Heart right ventricle (tissue), 16 donors: Measurements from ENCODE around the gene NRL. TPM values are rescaled to one million over a fixed set of nuclear protein-coding genes. Genes with fewer than 3 reads are reported as not detected.

ENCODE experiments used
- ATAC-seq, 8 donors: fragments of 200-7000 bp; cut with Tn5 transposase; one replicate each; pipeline ENCODE4 v1.9.1; 2020; ENCODE audit warnings: mild to moderate bottlenecking in 8 of 8, moderate library complexity in 8 of 8, moderate number of reproducible peaks in 1 of 8
- DNase-seq, 2 donors: peaks; one replicate each; pipeline ENCODE4 v3.0.0-alpha.2; 2020
- H3K27ac ChIP-seq, 10 donors: fragments of 200-600 bp; sonication (generic) in 2 of 10; one replicate each; pipeline versions ENCODE4 v1.5.0 to v1.8.0; 2020 to 2022; ENCODE audit warnings: mild to moderate bottlenecking in 3 of 10
- H3K27me3 ChIP-seq, 7 donors: fragments of 200-600 bp; one replicate each; pipeline ENCODE4 v1.8.0; 2021 to 2022; ENCODE audit warnings: mild to moderate bottlenecking in 2 of 7
- H3K36me3 ChIP-seq, 9 donors: fragments of 200-600 bp; sonication (generic) in 1 of 9; one replicate each; pipeline versions ENCODE4 v1.5.0 to v1.8.0; 2020 to 2022; ENCODE audit warnings: mild to moderate bottlenecking in 2 of 9
- H3K4me1 ChIP-seq, 9 donors: fragments of 200-600 bp; sonication (generic) in 1 of 9; one replicate each; pipeline versions ENCODE4 v1.5.0 to v1.8.0; 2020 to 2022; ENCODE audit warnings: mild to moderate bottlenecking in 4 of 9
- H3K4me3 ChIP-seq, 10 donors: fragments of 200-600 bp; sonication (generic) in 2 of 10; one replicate each; pipeline versions ENCODE4 v1.5.0 to v1.8.0; 2020 to 2022; ENCODE audit warnings: mild to moderate bottlenecking in 7 of 10, moderate library complexity in 2 of 10
- H3K9me3 ChIP-seq, 11 donors: fragments of 200-600 bp in 10 of 11; sonication (generic) in 2 of 11; one replicate each; pipeline versions ENCODE4 v1.5.0 to v1.8.0; 2013 to 2022; ENCODE audit warnings: mild to moderate bottlenecking in 2 of 11, control low read depth in 1 of 11, moderate library complexity in 1 of 11
- CTCF ChIP-seq, 9 donors: fragments of 200-600 bp; sonication (generic) in 2 of 9; IDR thresholded peaks; one replicate each; pipeline versions ENCODE4 v1.5.0 to v1.8.0; 2021 to 2022; ENCODE audit warnings: antibody characterized with exemption in 9 of 9, mild to moderate bottlenecking in 5 of 9, moderate library complexity in 1 of 9
- WGBS, 2 donors: extraction: QIAGEN DNeasy Blood & Tissue Kit; methylation state at CpG; one replicate each; pipeline ENCODE4 v1.1.7; 2013; ENCODE audit warnings: inconsistent platforms in 1 of 2; 5-methylcytosine and 5-hydroxymethylcytosine counted together
- intact Hi-C, 10 donors: fragments of 100-400 bp; cut with DNase I; formaldehyde crosslinking; loops; one replicate each; pipeline versions ENCODE4 v1.11.1 to v1.14.2; 2022
- long read RNA-seq, 3 donors: library from polyadenylated mRNA; unstranded; transcript quantifications; one replicate each; pipeline ENCODE4 v2.0.0, GENCODE V29; 2020 to 2021
- polyA plus RNA-seq, 2 donors: library from polyadenylated mRNA; stranded (reverse); fragments of 200-250 nt; gene quantifications; one replicate each; pipeline ENCODE4 v1.2.3, GENCODE V29; 2013
- total RNA-seq, 10 donors: library from RNA; stranded (reverse); fragmentation: NEBNext Ultra II Directional in 3 of 10; extraction: Animal tissue kit (Norgen Biotek cat#: 25700) in 3 of 10; gene quantifications; one replicate each; pipeline versions ENCODE4 v1.2.1 to v1.2.4, GENCODE V29; 2021 to 2023
- donor health status: Arrhythmogenic right ventricular cardiomyopathy.
- donor health status: ischemic (EF 13 %, LVEDD 7.1; RV severe dilation, severe dysfunction).
- donor health status: healthy with polysubstance abuse.
- donor health status: DM: no; HTN: yes; CAD: no.
- donor health status: DM: no; HTN: no; CAD: no.
- donor health status: ischemic (EF 25% LVEDD 6.9; RV normal size, moderate dysfunction).
- donor health status: ischemic (EF 25% LVEDD 5.7; RV mildly dilated, moderate dysfunction).
- donor health status: healthy.
- donor health status: DM: yes; HTN: yes; CAD: no.
- donor health status: Ischemic cardiomyopathy.
- donor health status: ischemic (EF 35%, LVEDD 5.7; RV mildly dilated, moderate dysfunction).
- donor health status: nonischemic (EF 11% LVEDD 7.7; RV severe dilation, severe dysfunction).
- donor health status: DM: yes; HTN: yes; CAD: no.
- donor health status: PGD.
- donor health status: ischemic (EF 29% LVEDD 5.4; RV normal size, mild dysfunction).
- donor health status: nonischemic (EF 23%, LVEDD 6.1; RV moderate dilation, normal function).

The NRL gene
- total RNA-seq (1 to 10 TPM; 1.7 to 3.5 (median 2.2) TPM), polyA plus RNA-seq (1 to 10 TPM; 1.5 to 3.3 TPM)
- long read RNA-seq, donor 1, partial matches to known transcripts = 0 of 6 reads
- long read RNA-seq, donor 1, other reads (novel, unspliced or antisense) = 4 of 6 reads
- long read RNA-seq, donor 2, partial matches to known transcripts = 0 of 2 reads
- long read RNA-seq, donor 2, other reads (novel, unspliced or antisense) = 2 of 2 reads
- long read RNA-seq, donor 3, partial matches to known transcripts = 0 of 6 reads
- long read RNA-seq, donor 3, other reads (novel, unspliced or antisense) = 5 of 6 reads

- Histone ChIP-seq H3K27me3 (no peaks in the 10 kb centered on the region), H3K9me3 (no peaks in the 10 kb centered on the region), H3K27ac (peak within 1 kb of the TSS; percentile 90 to 99 (median 98)), H3K36me3 (peaks cover 0 to 36% (median 29%) of the 10 kb centered on the region in 9 donors), H3K4me3 (peak within 1 kb of the TSS; percentile 34 to 80 (median 69)), H3K4me1 (peaks cover 6 to 32% (median 17%) of the 10 kb centered on the region in 9 donors)
- intact Hi-C loops = loop anchor here in 4 of 10 donors (1.0 to 5.0 kb wide), 6 partner anchors 16 to 48 kb away; partner anchors contain the start of genes PSME2 (in 3 of the 4), RNF31 (in 3 of the 4), FITM1 (in 2 of the 4) and EMC9 (in 1 of the 4)
- DNase-seq (peak; percentile 98 to 99), ATAC-seq (peak; percentile 94 to 96 (median 96))
- TF ChIP-seq CTCF (IDR thresholded peaks at IDR 0.05) = peak in 2 of 9 donors; percentile 6 to 15
- WGBS, 2 donors = 0% methylated on average over 64 to 65 of the region's 65 CpGs
Measured at GRCh38 chr14:24114532-24115421, at the start of gene NRL, which contains the start of gene DCAF11. NRL (minus strand) TSS chr14:24114949; CDS start chr14:24082848, 32,101 bp downstream. DCAF11 (plus strand) TSS chr14:24114777; CDS start chr14:24115595, 818 bp downstream.

DNA sequence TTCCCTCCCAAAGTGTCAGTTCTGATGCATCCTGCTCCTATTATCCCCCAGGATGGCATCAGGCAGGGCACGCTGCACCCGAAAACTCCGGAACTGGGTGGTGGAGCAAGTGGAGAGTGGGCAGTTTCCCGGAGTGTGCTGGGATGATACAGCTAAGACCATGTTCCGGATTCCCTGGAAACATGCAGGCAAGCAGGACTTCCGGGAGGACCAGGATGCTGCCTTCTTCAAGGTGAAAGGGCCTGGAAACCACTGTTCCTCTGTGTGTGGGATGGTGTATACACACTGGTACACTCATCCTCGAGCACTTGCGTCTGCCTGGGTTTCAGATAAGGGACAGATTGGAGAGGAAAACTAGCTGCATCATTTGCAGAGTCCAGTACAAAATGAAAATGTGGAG, 47.3 kb upstream of the NRL start:
- 38 to 39% methylated on average over 8 of the region's 8 CpGs for WGBS, 2 donors
- Histone ChIP-seq H3K27me3 (no peaks in the 10 kb centered on the region), H3K27ac (peak overlapping the region; percentile 92 to 100 (median 96)), H3K9me3 (no peaks in the 10 kb centered on the region), H3K4me3 (peak overlapping the region; percentile 50 to 89 (median 66)), H3K36me3 (peaks cover 10 to 88% (median 52%) of the 10 kb centered on the region in 9 donors), H3K4me1 (peaks cover 9 to 60% (median 27%) of the 10 kb centered on the region in 9 donors)
- TF ChIP-seq CTCF (IDR thresholded peaks at IDR 0.05) = no peak
- intact Hi-C loops = loop anchor here in 1 of 10 donors (5.0 kb wide), 1 partner anchor 50 kb away; the partner anchor contains the start of genes DCAF11 and NRL
- no peak for DNase-seq
- ATAC-seq = peak in 5 of 8 donors; percentile 1 to 15 (median 5)

DNA sequence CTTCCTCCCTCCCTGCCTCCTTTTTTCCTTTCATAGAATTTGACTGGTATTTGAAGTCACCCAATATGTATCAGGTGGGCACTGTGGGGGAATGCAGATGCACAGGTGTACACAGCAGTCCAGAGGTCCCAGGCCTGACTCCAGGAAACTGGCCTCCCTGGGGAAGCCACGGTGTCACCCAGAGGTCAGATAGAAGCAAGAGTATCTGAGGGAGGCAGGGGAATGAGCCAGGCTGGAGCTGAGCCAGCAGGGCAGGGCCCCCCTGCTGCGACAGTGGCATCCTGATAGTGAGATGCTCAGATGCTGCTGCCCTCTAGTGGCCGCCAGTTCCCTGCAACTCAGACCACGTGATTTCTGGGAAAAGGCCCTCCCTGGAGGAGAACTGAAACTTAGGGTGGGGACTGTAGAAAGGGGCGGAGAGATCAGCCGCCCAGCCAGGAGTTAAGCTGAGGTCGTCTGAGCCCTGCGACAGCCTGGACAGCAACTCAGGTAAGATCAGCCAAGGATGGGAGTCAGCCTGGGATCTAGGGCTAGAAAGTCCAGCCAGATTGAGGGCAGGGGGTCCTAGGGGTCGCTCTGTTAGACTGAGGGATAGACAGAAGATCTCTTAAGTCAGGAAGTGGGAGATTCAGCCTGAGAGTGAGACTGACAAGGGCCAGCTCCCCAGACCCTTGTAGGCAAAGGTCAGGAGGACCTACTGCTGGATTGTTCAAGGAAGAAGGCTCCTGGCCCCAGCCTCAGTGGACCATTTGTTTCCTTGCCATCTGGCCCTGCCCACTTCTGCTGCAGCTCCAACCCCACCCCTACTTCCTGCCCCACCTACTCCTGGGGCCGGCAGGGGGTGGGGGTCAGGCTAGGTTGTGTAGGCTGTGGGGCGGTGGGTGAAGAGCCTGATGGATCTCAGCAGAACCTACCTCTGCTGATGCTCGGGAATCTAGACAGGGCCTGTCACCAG, 46.4 kb upstream of the NRL start, which contains the start of gene IRF9:
Gene IRF9 (plus strand): TSS at position 416 of the 955 bp plus-strand sequence. CDS start 880 bp downstream, outside the sequence.
- H3K36me3 ChIP-seq = peaks cover 10 to 88% (median 56%) of the 10 kb centered on the region in 9 donors
- 2 to 3% methylated on average over 12 of the region's 12 CpGs for WGBS, 2 donors
- no peaks in the 10 kb centered on the region for H3K27me3 ChIP-seq
- DNase-seq (peak; percentile 96 to 97), ATAC-seq (peak; percentile 89 to 97 (median 96))
- peak within 1 kb of the TSS; percentile 50 to 89 (median 66) for H3K4me3 ChIP-seq
- H3K9me3 ChIP-seq = no peaks in the 10 kb centered on the region
- H3K4me1 ChIP-seq = peaks cover 9 to 50% (median 27%) of the 10 kb centered on the region in 9 donors
- H3K27ac ChIP-seq = peak within 1 kb of the TSS; percentile 92 to 100 (median 96)
- TF ChIP-seq CTCF (IDR thresholded peaks at IDR 0.05) = peak; percentile 90 to 98 (median 92)
- intact Hi-C loops = loop anchor here in 2 of 10 donors (2.0 to 5.0 kb wide), 3 partner anchors 14 to 102 kb away; partner anchors contain the start of genes DCAF11 (in 1 of the 2), NRL (in 1 of the 2), PSME2 (in 1 of the 2) and RNF31 (in 1 of the 2)
